Trophoblast cell (in vitro differentiated cells and primary cell): Measurements from ENCODE around the gene VRK3.

ENCODE experiments used
- DNase-seq, 2 donors: peaks; one replicate each; pipeline ENCODE4 v3.0.0-alpha.2; 2016
- H2AFZ ChIP-seq: 2 replicates; pipeline ENCODE4 v1.6.1; 2013; ENCODE audit warnings: low read length, moderate library complexity, mild to moderate bottlenecking; ENCODE audit not compliant: insufficient read depth, poor library complexity
- H2AK5ac ChIP-seq: 2 replicates; pipeline ENCODE4 v1.6.1; 2013; ENCODE audit warnings: mild to moderate bottlenecking, low read length
- H2BK120ac ChIP-seq: 2 replicates; pipeline ENCODE4 v1.6.1; 2013; ENCODE audit warnings: low read length, mild to moderate bottlenecking, moderate library complexity; ENCODE audit not compliant: insufficient read depth, poor library complexity
- H2BK12ac ChIP-seq: 2 replicates; pipeline ENCODE4 v1.6.1; 2013; ENCODE audit warnings: mild to moderate bottlenecking, low read length, moderate library complexity
- H2BK5ac ChIP-seq: 2 replicates; pipeline ENCODE4 v1.6.1; 2013; ENCODE audit warnings: low read length, low read depth, moderate library complexity, mild to moderate bottlenecking; ENCODE audit not compliant: poor library complexity
- H3K14ac ChIP-seq: 2 replicates; pipeline ENCODE4 v1.6.1; 2013; ENCODE audit warnings: mild to moderate bottlenecking, low read length
- H3K18ac ChIP-seq: 2 replicates; pipeline ENCODE4 v1.6.1; 2013; ENCODE audit warnings: mild to moderate bottlenecking, low read length
- H3K23ac ChIP-seq: 2 replicates; pipeline ENCODE4 v1.6.1; 2013; ENCODE audit warnings: low read length
- H3K27ac ChIP-seq: 2 replicates; pipeline ENCODE4 v1.5.1; 2013; ENCODE audit warnings: low read depth, mild to moderate bottlenecking, inconsistent platforms, low read length, moderate library complexity
- H3K27me3 ChIP-seq: 2 replicates; pipeline ENCODE4 v1.6.1; 2013; ENCODE audit warnings: inconsistent platforms, mild to moderate bottlenecking, low read length, moderate library complexity; ENCODE audit not compliant: insufficient read depth
- H3K36me3 ChIP-seq, 2 experiments: 1 replicate in 1 of 2; 2 replicates in 1 of 2; pipeline ENCODE4 v1.6.1; 2013; ENCODE audit warnings: low read length in 2 of 2, mild to moderate bottlenecking in 2 of 2, moderate library complexity in 1 of 2; ENCODE audit not compliant: insufficient read depth in 2 of 2, control insufficient read depth in 1 of 2
- H3K4ac ChIP-seq: 2 replicates; pipeline ENCODE4 v1.6.1; 2013; ENCODE audit warnings: low read depth, mild to moderate bottlenecking, low read length, moderate library complexity
- H3K4me1 ChIP-seq, 2 experiments: 1 replicate in 1 of 2; 2 replicates in 1 of 2; pipeline ENCODE4 v1.6.1; 2013; ENCODE audit warnings: low read length in 2 of 2, mild to moderate bottlenecking in 2 of 2, moderate library complexity in 1 of 2; ENCODE audit not compliant: insufficient read depth in 2 of 2, control insufficient read depth in 1 of 2
- H3K4me2 ChIP-seq: 2 replicates; pipeline ENCODE4 v1.6.1; 2013; ENCODE audit warnings: inconsistent platforms, mild to moderate bottlenecking, low read length, moderate library complexity
- H3K4me3 ChIP-seq: 2 replicates; pipeline ENCODE4 v1.5.1; 2013; ENCODE audit warnings: mild to moderate bottlenecking, low read depth, low read length, inconsistent platforms
- H3K79me1 ChIP-seq: one replicate; pipeline ENCODE4 v1.6.1; 2013; ENCODE audit warnings: low read length
- H3K79me2 ChIP-seq: 2 replicates; pipeline ENCODE4 v1.6.1; 2013; ENCODE audit warnings: low read length, mild to moderate bottlenecking; ENCODE audit not compliant: control insufficient read depth, insufficient read depth, poor library complexity
- H3K9ac ChIP-seq: 2 replicates; pipeline ENCODE4 v1.6.1; 2013; ENCODE audit warnings: mild to moderate bottlenecking, low read length
- H3K9me3 ChIP-seq: 2 replicates; pipeline ENCODE4 v1.6.1; 2013; ENCODE audit warnings: low read depth, mild to moderate bottlenecking, control low read depth, inconsistent platforms, low read length; ENCODE audit not compliant: insufficient read depth
- H4K12ac ChIP-seq: 2 replicates; pipeline ENCODE4 v1.6.1; 2013; ENCODE audit warnings: low read depth, mild to moderate bottlenecking, low read length, moderate library complexity
- H4K8ac ChIP-seq: 2 replicates; pipeline ENCODE4 v1.6.1; 2013; ENCODE audit warnings: low read depth, mild to moderate bottlenecking, low read length, moderate library complexity
- H4K91ac ChIP-seq: one replicate; pipeline ENCODE4 v1.6.1; 2013; ENCODE audit warnings: low read depth, mild to moderate bottlenecking, low read length, moderate library complexity
- WGBS: extraction: QIAGEN DNeasy Blood & Tissue Kit; methylation state at CpG from one replicate; pipeline ENCODE4 v1.1.7; 2013; ENCODE audit warnings: missing lambda C conversion rate; ENCODE audit not compliant: insufficient read length, insufficient coverage; ENCODE audit errors: extremely low coverage; 5-methylcytosine and 5-hydroxymethylcytosine counted together

Gene VRK3

DNA sequence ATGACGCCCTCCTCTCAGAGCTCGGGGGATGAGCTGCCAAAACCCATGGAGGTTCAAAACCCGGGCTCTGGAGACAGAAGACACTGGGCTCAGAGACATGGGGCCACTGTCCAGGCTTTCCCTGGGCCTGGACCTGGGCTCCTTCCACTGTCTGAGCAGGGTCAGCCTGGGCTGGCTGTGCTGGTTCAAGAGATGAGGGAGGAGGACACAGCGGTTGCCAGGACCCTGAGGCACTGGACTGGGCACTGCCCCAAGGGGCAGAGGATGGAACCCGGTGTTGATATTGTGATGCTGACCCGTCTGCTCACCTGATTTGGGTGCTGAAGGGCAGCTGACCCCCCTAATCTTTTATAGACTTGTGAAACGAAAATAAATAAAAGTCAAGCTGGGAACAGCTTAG, 50.1 kb downstream of the VRK3 start:
- H3K4me3 ChIP-seq: no peak overlapping the region
- peaks cover 3 to 18% of the 10 kb centered on the region in 2 experiments for H3K36me3 ChIP-seq
- no peak overlapping the region for H2BK5ac ChIP-seq
- no peak overlapping the region for H3K4me2 ChIP-seq
- H3K18ac ChIP-seq: no peak overlapping the region
- H3K27ac ChIP-seq: no peak overlapping the region
- no peak overlapping the region for H3K9ac ChIP-seq
- no peak overlapping the region for H3K14ac ChIP-seq
- no peaks in the 10 kb centered on the region for H3K79me1 ChIP-seq
- H4K8ac ChIP-seq: no peak overlapping the region
- H4K91ac ChIP-seq: no peak overlapping the region
- no peaks in the 10 kb centered on the region for H3K4me1 ChIP-seq
- no peak overlapping the region for H3K4ac ChIP-seq
- H2BK12ac ChIP-seq: no peak overlapping the region
- H3K9me3 ChIP-seq: peaks cover 2% of the 10 kb centered on the region
- H2BK120ac ChIP-seq: no peak overlapping the region
- no peak overlapping the region for H4K12ac ChIP-seq
- WGBS: no CpG with 5 or more reads among the region's 7 CpGs
- no peaks in the 10 kb centered on the region for H3K27me3 ChIP-seq
- DNase-seq: no peak
- no peaks in the 10 kb centered on the region for H3K79me2 ChIP-seq
- no peak overlapping the region for H2AK5ac ChIP-seq
- H3K23ac ChIP-seq: no peak overlapping the region
- H2AFZ ChIP-seq: no peak overlapping the region

DNA sequence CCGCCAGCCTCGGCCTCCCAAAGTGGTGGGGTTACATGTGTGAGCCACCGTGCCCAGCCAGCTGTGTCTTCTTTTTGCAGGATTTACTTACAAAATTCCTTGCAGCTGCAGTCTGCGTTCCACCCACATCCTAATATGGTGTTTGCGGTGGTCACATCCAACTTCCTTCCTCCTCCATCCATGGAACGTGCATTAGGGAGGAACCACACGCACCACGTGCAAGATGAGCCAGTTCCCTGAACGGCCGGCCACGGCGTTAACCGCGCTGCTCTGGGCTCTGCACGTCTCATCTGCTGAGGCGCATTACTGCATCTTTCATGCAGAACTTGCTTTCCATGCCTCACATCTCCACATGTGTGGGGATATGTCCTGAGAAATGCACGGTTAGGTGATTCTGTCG, 51.2 kb downstream of the VRK3 start:
- no peak overlapping the region for H3K4ac ChIP-seq
- no peak overlapping the region for H3K18ac ChIP-seq
- H2AK5ac ChIP-seq: no peak overlapping the region
- no peak overlapping the region for H3K14ac ChIP-seq
- WGBS: no CpG with 5 or more reads among the region's 18 CpGs
- no peaks in the 10 kb centered on the region for H3K79me2 ChIP-seq
- H3K36me3 ChIP-seq: peaks cover 3 to 17% of the 10 kb centered on the region in 2 experiments
- H4K12ac ChIP-seq: no peak overlapping the region
- no peak overlapping the region for H3K4me2 ChIP-seq
- H2BK5ac ChIP-seq: no peak overlapping the region
- no peaks in the 10 kb centered on the region for H3K27me3 ChIP-seq
- H2BK12ac ChIP-seq: no peak overlapping the region
- H3K23ac ChIP-seq: peak overlapping the region; percentile 85
- H3K9ac ChIP-seq: no peak overlapping the region
- no peak overlapping the region for H4K91ac ChIP-seq
- H3K79me1 ChIP-seq: no peaks in the 10 kb centered on the region
- no peak for DNase-seq
- H3K4me3 ChIP-seq: no peak overlapping the region
- peaks cover 2% of the 10 kb centered on the region for H3K9me3 ChIP-seq
- H3K27ac ChIP-seq: no peak overlapping the region
- no peak overlapping the region for H4K8ac ChIP-seq
- H2AFZ ChIP-seq: no peak overlapping the region
- H3K4me1 ChIP-seq: no peaks in the 10 kb centered on the region
- H2BK120ac ChIP-seq: no peak overlapping the region

DNA sequence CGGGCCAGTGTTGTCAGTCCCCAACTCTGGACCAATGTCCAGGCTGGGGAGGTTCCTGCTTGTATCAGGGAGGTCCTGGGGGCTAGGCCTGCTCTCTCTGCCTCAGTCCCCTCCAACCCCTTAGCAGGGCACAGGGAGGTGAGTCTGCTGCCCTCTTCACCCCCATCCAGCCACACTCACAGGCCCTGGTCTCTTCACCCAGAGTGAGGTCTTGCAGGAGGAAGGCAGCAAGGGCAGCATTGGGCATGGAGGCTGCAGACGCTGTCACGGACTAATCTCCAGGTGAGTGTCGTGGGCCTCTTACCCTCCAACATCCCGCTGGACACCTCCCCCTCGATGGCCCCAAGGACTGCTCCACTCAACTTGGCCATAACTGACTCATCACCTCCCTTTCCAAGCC, 52.3 kb downstream of the VRK3 start:
- Histone ChIP-seq H3K4me1 (no peaks in the 10 kb centered on the region), H4K91ac (no peak overlapping the region), H3K18ac (no peak overlapping the region), H3K36me3 (peaks cover 2 to 10% of the 10 kb centered on the region in 2 experiments), H2BK12ac (no peak overlapping the region), H3K14ac (no peak overlapping the region), H4K8ac (no peak overlapping the region), H3K79me1 (no peaks in the 10 kb centered on the region), H3K23ac (peak overlapping the region; percentile 8), H3K27ac (no peak overlapping the region), H3K4me2 (no peak overlapping the region), H3K4me3 (no peak overlapping the region), H3K27me3 (no peaks in the 10 kb centered on the region), H3K4ac (no peak overlapping the region), H3K79me2 (no peaks in the 10 kb centered on the region), H2BK5ac (no peak overlapping the region), H4K12ac (no peak overlapping the region), H3K9me3 (peaks cover 2% of the 10 kb centered on the region), H2BK120ac (no peak overlapping the region), H2AK5ac (no peak overlapping the region), H3K9ac (no peak overlapping the region), H2AFZ (no peak overlapping the region)
- no CpG with 5 or more reads among the region's 6 CpGs for WGBS
- DNase-seq: no peak

GRCh38 chr19:49971991-49972411, 53.2 kb downstream of the VRK3 start:
- WGBS: no CpG with 5 or more reads among the region's 12 CpGs
- Histone ChIP-seq H3K4me1 (no peaks in the 10 kb centered on the region), H3K9ac (no peak overlapping the region)

More at GRCh38 chr19:49971991-49972411, 53.2 kb downstream of the VRK3 start:
- Histone ChIP-seq H3K9me3 (peaks cover 2% of the 10 kb centered on the region), H2AK5ac (no peak overlapping the region), H3K4ac (no peak overlapping the region), H2AFZ (no peak overlapping the region), H3K4me2 (no peak overlapping the region), H4K8ac (no peak overlapping the region), H3K4me3 (no peak overlapping the region), H3K79me2 (no peaks in the 10 kb centered on the region), H2BK5ac (no peak overlapping the region), H3K23ac (no peak overlapping the region), H3K36me3 (peaks cover 2 to 7% of the 10 kb centered on the region in 2 experiments), H3K27me3 (no peaks in the 10 kb centered on the region), H3K18ac (no peak overlapping the region), H2BK12ac (no peak overlapping the region), H3K27ac (no peak overlapping the region), H3K14ac (no peak overlapping the region), H4K91ac (no peak overlapping the region), H2BK120ac (no peak overlapping the region), H3K79me1 (no peaks in the 10 kb centered on the region), H4K12ac (no peak overlapping the region)
- DNase-seq: no peak
